ENCODE data around the gene C1orf232.

C1orf232 gene

GRCh38 chr1:26134466-26134865 is 34.3 kb downstream of the C1orf232 start:
- Histone ChIP-seq H3K9me3 (ENCODE audit: low read depth, low read length) (no peaks in the 10 kb centered on the region), H3K9ac (ENCODE audit: insufficient read length) (no peak overlapping the region), H3K4me3 (no peak overlapping the region), H3K36me3 (ENCODE audit: insufficient read depth, low read length) (no peaks in the 10 kb centered on the region), H3K27ac (no peak overlapping the region)
- no peak for DNase-seq (ENCODE audit: low read depth, low spot score)
- TF ChIP-seq EZH2 (IDR thresholded peaks at IDR 0.05) (no peak), FOXP2 (optimal IDR thresholded peaks at IDR 0.05; ENCODE audit: control extremely low read depth, extremely low read length, insufficient read depth) (no peak), POLR2AphosphoS5 (IDR thresholded peaks at IDR 0.05; ENCODE audit: borderline replicate concordance, low read depth, low read length) (no peak)

GRCh38 chr1:26132834-26133167 is 36.0 kb downstream of the C1orf232 start:
- no peaks in the 10 kb centered on the region for H3K36me3 ChIP-seq (ENCODE audit: insufficient read depth, low read length)
- no peak overlapping the region for H3K4me3 ChIP-seq
- H3K27ac ChIP-seq: no peak overlapping the region
- TF ChIP-seq EZH2 (IDR thresholded peaks at IDR 0.05) (no peak), POLR2AphosphoS5 (IDR thresholded peaks at IDR 0.05; ENCODE audit: borderline replicate concordance, low read depth, low read length) (no peak), FOXP2 (optimal IDR thresholded peaks at IDR 0.05; ENCODE audit: control extremely low read depth, extremely low read length, insufficient read depth) (no peak)
- no peak for DNase-seq (ENCODE audit: low read depth, low spot score)
- no peaks in the 10 kb centered on the region for H3K9me3 ChIP-seq (ENCODE audit: low read depth, low read length)
- no peak overlapping the region for H3K9ac ChIP-seq (ENCODE audit: insufficient read length)

GRCh38 chr1:26132128-26132833 is 36.5 kb downstream of the C1orf232 start:
- H3K9me3 ChIP-seq (ENCODE audit: low read depth, low read length): no peaks in the 10 kb centered on the region

GRCh38 chr1:26130695-26131094 is 38.1 kb downstream of the C1orf232 start:
- DNase-seq (ENCODE audit: low read depth, low spot score): no peak
- no peak overlapping the region for H3K9ac ChIP-seq (ENCODE audit: insufficient read length)
- no peaks in the 10 kb centered on the region for H3K9me3 ChIP-seq (ENCODE audit: low read depth, low read length)
- no peak overlapping the region for H3K27ac ChIP-seq
- H3K4me3 ChIP-seq: no peak overlapping the region
- H3K36me3 ChIP-seq (ENCODE audit: insufficient read depth, low read length): no peaks in the 10 kb centered on the region
- TF ChIP-seq FOXP2 (optimal IDR thresholded peaks at IDR 0.05; ENCODE audit: control extremely low read depth, extremely low read length, insufficient read depth): no peak
- no peak for TF ChIP-seq EZH2 (IDR thresholded peaks at IDR 0.05)
- TF ChIP-seq POLR2AphosphoS5 (IDR thresholded peaks at IDR 0.05; ENCODE audit: borderline replicate concordance, low read depth, low read length): no peak

More at GRCh38 chr1:26132128-26132833, 36.5 kb downstream of the C1orf232 start:
- H3K4me3 ChIP-seq: no peak overlapping the region
- no peaks in the 10 kb centered on the region for H3K36me3 ChIP-seq (ENCODE audit: insufficient read depth, low read length)
- H3K27ac ChIP-seq: no peak overlapping the region
- H3K9ac ChIP-seq (ENCODE audit: insufficient read length): no peak overlapping the region
- TF ChIP-seq POLR2AphosphoS5 (IDR thresholded peaks at IDR 0.05; ENCODE audit: borderline replicate concordance, low read depth, low read length): no peak
- TF ChIP-seq FOXP2 (optimal IDR thresholded peaks at IDR 0.05; ENCODE audit: control extremely low read depth, extremely low read length, insufficient read depth): no peak
- TF ChIP-seq EZH2 (IDR thresholded peaks at IDR 0.05): no peak
- DNase-seq (ENCODE audit: low read depth, low spot score): no peak

- Histone ChIP-seq H3K9ac (ENCODE audit: insufficient read length) (no peak overlapping the region), H3K36me3 (ENCODE audit: insufficient read depth, low read length) (no peaks in the 10 kb centered on the region), H3K4me3 (no peak overlapping the region), H3K9me3 (ENCODE audit: low read depth, low read length) (no peaks in the 10 kb centered on the region), H3K27ac (no peak overlapping the region)
- no peak for DNase-seq (ENCODE audit: low read depth, low spot score)
- no peak for TF ChIP-seq EZH2 (IDR thresholded peaks at IDR 0.05)
- no peak for TF ChIP-seq FOXP2 (optimal IDR thresholded peaks at IDR 0.05; ENCODE audit: control extremely low read depth, extremely low read length, insufficient read depth)
- no peak for TF ChIP-seq POLR2AphosphoS5 (IDR thresholded peaks at IDR 0.05; ENCODE audit: borderline replicate concordance, low read depth, low read length)
Observed at GRCh38 chr1:26129778-26130177, 39.0 kb downstream of the C1orf232 start.

GRCh38 chr1:26127235-26128163 is 41.3 kb downstream of the C1orf232 start:
- Histone ChIP-seq H3K27ac (no peak overlapping the region), H3K4me3 (no peak overlapping the region), H3K9ac (ENCODE audit: insufficient read length) (no peak overlapping the region), H3K36me3 (ENCODE audit: insufficient read depth, low read length) (peaks cover 7% of the 10 kb centered on the region; the same call in 1 of the 2 replicates), H3K9me3 (ENCODE audit: low read depth, low read length) (no peaks in the 10 kb centered on the region)
- no peak for TF ChIP-seq FOXP2 (optimal IDR thresholded peaks at IDR 0.05; ENCODE audit: control extremely low read depth, extremely low read length, insufficient read depth)
- TF ChIP-seq EZH2 (IDR thresholded peaks at IDR 0.05): no peak
- TF ChIP-seq POLR2AphosphoS5 (IDR thresholded peaks at IDR 0.05; ENCODE audit: borderline replicate concordance, low read depth, low read length): no peak
- DNase-seq (ENCODE audit: low read depth, low spot score): no peak

GRCh38 chr1:26126321-26127084 is 42.3 kb downstream of the C1orf232 start:
- DNase-seq (ENCODE audit: low read depth, low spot score): peak; percentile 45
- H3K27ac ChIP-seq: peak overlapping the region; percentile 19; the same call in 1 of the 2 replicates

More at GRCh38 chr1:26126321-26127084, 42.3 kb downstream of the C1orf232 start:
- H3K9ac ChIP-seq (ENCODE audit: insufficient read length): peak overlapping the region; percentile 16
- H3K36me3 ChIP-seq (ENCODE audit: insufficient read depth, low read length): peaks cover 7% of the 10 kb centered on the region; the same call in 1 of the 2 replicates
- 0 out of 2 replicates have a peak overlapping the region, but pooled peaks have one; percentile 1 for H3K4me3 ChIP-seq
- H3K9me3 ChIP-seq (ENCODE audit: low read depth, low read length): no peaks in the 10 kb centered on the region
- TF ChIP-seq FOXP2 (optimal IDR thresholded peaks at IDR 0.05; ENCODE audit: control extremely low read depth, extremely low read length, insufficient read depth): no peak
- no peak for TF ChIP-seq EZH2 (IDR thresholded peaks at IDR 0.05)
- no peak for TF ChIP-seq POLR2AphosphoS5 (IDR thresholded peaks at IDR 0.05; ENCODE audit: borderline replicate concordance, low read depth, low read length)
